HG02763 (cell line): ENCODE results near the gene CDCA7L.

Source experiments
- ATAC-seq: cut with Tn5 transposase; IDR thresholded peaks from one replicate; pipeline ENCODE4 v1.9.1; 2021; ENCODE audit warnings: mild to moderate bottlenecking, moderate library complexity; ENCODE audit not compliant: unreplicated experiment

The CDCA7L gene

DNA sequence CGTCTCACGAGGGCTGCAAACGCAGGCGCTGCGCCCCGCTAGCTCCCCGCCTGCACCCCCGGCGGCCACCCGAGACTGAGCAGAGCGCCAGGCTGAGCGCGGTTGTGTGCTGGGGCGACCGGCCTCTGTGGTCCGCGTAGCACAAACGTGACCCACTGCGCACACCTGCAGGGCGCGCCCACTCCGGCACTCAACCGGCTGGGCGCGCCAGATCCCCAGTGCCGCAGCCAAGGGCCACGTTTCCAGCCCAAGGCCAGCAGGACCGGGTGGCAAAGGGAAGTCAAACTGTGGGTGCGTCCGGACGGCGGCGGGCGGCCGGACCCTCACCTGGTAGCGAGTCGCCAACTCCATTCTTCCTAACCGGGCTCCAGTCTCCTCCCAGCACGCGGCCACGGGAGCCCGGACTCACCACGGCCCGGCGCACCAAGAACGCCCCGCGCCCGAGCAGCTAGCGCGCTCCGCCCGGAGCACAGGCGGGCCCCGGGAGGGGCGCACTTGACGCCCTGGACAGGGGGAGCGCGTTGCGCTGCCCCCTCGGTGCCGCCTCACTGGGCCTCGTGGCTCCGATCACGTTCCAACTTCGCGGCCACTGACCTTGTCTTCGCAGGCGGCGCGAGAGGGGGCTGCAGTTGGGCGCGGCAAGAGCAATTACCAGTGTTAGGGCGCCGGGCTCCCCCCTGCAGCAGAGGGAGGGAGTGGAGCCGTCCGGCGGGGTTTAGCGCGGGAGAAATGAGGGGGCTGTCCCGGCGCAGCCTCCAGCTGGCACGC is at the start of gene CDCA7L:
Gene CDCA7L (minus strand): TSS at position 446 of the 768 bp plus-strand sequence. CDS start 95 bp downstream, at position 351.
- ATAC-seq = peak; percentile 81

DNA sequence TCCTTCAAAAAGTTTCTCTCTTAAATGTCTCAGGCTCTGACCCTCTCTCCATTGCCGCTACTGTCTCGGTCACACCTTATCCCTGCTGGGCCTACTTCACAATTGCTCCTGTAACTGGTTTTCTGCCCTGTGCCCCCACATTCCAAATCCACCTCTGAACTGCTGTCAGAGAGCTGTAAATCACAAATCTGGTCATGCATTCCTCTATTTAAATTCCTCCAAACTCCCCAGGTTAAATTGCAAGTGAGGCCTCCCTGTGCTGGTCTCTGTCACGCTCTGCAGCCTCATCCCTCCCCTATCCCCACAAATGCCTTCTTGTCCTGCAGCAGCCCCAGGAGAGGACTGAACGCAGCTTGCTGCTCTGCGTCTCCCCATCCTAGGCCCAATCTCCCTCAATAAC is 40.4 kb upstream of the CDCA7L start:
- ATAC-seq = no peak

DNA sequence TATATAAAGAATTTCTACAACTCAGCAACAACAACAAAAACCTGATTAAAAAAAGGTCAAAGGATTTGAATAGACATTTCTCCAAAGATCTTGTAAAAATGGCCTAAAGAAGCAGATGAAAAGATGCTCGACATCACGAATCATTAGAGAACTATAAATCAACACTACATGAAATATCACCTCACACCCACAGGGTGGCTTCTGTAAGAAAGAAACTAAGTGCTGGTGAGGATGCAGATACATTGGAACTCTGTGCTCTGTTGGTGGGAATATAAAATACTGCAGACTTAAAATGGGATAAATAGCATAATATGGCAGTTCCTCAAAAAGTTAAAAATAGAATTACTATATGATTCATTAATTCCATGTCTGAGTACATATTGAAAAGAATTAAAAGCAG is 38.3 kb upstream of the CDCA7L start:
- no peak for ATAC-seq

- no peak for ATAC-seq
These were observed 37.4 kb upstream of the CDCA7L start for GRCh38 chr7:21983056-21983455.

- no peak for ATAC-seq
These were observed 35.8 kb upstream of the CDCA7L start for GRCh38 chr7:21981524-21981923.

DNA sequence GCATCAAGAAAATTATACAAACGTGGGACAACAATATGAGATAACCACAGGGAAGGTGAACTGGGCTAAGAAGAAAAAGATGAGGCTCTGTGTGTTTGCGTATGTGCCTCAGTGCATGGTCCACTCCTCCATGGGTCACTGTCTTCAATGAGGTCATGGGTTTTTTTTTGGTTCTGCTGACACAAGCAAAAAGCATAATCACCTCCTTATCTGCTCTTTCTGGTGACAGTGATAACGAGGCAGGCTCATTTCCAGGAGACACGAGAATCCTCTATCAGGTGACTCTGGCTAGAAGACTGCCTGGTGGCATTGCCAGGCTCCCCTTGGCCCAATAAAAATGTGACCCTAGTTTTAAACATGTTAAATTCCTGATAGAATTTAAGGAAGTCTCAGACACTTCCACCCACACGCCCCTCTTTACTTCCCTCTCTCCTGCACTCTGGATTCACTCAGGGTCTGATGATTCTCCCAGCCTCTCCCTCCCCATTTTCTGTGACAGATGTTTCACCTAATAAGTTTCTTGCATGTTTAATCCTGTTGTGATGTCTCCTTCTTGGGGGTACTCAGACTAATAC is 35.3 kb upstream of the CDCA7L start:
- no peak for ATAC-seq

DNA sequence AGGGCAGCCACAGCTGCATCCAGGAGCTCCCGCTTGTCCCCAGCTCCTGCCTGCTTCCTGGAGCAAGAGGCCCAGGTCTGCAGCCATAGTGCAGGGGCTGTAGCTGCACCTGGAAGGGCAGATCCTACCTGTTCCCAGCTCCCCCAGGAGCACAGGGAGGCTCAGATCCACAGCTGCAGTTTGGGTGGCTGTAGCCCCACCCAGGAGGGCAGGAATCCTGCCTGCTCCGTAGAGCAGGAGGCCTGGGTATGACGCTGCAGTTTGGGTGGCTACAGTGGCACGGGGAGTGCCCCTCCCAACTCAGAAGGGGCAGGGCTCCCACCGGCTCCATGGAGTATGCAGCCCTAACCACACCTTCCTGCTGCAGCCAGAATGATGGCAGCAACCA is 26.7 kb upstream of the CDCA7L start:
- no peak for ATAC-seq

DNA sequence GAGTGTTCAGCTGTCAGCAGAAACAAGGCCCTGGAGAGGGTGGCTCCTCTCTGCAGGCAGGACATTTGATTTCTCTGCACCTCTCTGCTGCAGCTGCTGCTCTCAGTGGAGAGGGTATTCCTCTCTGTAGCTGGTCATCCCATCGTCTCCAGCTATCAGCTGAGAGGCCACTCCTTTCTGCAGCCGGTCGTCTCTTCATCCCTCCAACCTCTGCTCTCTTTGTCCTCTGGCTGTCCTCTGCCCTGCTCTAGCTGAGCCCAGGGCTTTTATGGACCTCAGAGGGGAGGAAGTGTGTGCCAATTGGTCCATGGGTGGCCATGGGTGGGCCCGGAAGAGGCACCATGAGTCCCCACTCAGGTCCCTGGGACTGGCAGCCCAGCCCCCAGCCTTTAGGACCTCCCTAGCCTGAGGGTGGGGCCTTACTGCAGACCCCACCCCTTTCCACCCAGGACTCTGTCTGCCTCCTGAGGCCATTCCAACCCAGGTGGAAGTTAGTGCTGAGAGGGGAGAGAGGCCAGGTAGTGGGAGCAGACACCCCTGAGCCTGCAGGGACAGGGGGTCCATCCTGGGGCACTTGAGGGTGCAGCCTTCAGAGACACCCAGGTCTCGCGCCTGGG is 26.2 kb upstream of the CDCA7L start:
- no peak for ATAC-seq

DNA sequence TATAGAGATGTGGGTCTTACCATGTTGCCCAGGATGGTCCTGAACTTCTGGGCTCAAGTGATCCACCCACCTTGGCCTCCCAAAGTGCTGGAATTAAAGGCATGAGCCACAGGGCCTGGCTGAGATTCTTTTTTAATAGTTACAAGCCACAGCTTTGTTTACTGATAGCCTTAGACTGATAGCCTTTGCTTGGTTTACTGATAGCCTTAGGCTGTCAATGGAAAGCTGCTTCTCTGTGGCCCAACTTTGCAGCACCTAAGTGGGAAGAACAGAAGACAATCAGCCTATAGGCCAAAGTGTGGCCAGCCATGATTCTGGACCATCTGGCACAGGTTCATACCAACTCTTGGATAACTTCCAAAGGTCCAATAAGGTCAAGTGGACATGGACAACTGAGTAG is 24.1 kb upstream of the CDCA7L start:
- no peak for ATAC-seq

GRCh38 chr7:21967598-21968003 is 21.9 kb upstream of the CDCA7L start:
- no peak for ATAC-seq

GRCh38 chr7:21966271-21966670 is 20.6 kb upstream of the CDCA7L start:
- peak; percentile 76 for ATAC-seq

DNA sequence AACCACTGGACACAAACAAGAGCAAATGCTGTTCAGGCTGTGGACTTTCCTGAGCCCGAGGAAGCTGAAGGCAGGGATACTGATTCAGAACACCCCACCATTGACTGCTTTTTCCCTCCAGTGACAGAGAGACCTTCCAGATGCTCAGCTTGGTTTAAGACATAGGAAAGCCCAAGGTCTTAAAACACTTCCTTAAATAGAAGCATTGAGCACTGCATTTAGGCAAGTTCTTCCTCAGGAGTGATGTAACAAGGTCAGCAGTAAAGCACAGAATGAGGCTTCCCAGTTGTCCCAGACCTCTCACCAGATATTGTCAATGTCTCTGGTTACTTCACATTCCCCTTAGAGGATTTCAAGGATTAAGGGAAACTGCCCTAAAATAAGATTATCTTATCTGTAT is 19.6 kb upstream of the CDCA7L start:
- no peak for ATAC-seq

DNA sequence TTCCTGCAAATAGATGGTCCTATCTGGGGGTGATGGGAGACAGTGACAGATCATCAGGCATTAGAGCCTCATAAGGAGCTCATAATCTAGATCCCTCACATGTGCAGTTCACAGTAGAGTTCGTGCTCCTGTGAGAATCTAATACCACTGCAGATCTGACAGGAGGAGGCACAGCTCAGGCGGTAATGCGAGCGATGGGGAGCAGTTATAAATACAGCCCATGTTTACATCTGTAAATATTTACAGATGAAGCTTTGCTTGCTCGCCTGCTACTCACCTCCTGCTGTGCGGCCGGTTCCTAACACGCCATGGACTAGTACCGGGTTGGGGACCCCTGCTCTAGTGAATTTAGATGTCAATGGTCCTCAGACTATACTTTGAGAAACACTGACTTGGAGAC is 17.0 kb upstream of the CDCA7L start:
- no peak for ATAC-seq

DNA sequence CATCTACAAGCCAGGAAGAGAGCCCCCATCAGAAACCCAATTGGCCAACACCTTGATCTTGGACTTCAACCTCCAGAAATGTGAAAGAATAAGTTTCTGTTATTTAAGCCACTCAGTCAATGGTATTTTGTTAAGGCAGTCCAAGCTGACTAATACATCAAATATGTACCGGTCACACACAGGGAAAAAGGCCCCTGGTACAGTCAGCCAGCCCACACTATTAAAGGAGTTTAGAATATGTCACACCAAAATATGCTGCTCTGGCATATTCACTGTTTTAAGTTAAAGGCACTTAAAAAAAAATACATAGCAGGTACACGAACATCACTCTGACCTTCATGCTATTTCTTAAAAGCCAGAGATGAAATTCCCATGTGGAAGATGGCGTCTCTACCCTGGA is 15.2 kb upstream of the CDCA7L start:
- no peak for ATAC-seq

DNA sequence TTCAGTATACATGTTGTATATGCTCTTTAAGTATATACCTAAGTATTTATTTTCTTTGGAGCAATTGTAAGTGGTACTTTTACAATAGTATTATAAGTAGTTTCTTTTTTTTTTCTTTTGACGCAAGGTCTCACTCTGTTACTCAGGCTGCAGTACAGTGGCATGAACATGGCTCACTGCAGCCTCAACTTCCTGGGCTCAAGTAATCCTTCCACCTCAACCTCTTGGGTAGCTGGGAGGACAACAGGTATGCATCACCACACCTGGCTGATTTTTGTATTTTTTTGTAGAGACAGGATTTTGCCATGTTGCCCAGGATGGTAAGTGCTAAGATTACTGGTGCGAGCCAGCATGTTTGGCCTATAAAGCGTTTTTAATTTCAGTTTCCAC is 13.7 kb upstream of the CDCA7L start:
- ATAC-seq = no peak

DNA sequence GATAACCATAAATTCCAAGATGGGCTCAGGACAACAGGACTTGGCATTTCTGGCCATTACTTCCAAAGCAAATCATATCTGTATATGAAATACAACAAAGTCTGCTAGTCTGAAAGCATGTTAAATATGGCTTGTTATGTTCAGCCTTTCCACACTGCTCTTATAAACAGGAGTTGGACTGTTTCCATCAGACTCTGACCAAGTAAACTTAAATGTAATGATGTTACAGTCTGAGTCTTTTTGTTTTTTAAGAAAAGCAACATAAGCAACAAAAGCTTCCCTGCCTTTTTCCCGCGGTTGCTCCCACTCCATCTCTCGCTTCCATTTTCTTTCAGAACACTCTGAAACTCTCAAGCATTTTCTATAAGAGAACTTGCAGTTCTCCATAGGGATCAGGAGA is 8.1 kb upstream of the CDCA7L start:
- no peak for ATAC-seq

DNA sequence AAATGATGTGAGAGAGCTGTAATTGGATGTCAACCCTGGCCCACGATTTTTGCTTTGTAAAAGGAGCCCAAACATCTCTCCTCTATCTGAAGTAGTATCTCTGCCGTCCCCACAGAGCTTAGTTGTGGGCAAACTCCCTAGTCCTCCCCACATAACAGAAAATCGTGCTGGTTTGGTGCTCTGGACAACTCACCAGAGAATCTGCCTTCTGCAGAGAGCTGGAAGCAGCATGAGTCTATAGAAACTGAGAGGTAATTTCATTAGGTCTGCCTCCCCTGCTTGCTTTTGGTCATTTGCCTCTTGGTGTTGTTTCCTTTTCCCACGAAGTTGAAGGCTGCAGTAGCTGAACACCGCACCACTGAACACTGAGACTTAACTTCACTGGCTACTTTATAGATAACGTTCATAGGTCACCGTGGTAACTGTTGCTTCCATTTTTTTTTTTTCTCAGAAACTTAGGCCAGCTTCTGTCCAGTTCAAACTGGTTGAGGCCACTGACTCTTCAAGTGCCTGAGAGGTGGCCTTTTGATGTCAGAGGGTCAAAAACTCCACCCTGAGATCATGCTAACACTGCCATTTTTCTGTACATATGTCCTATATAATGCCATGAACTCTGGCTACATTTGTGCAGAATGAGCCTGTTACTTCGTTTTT is 3.3 kb upstream of the CDCA7L start:
- ATAC-seq = no peak

GRCh38 chr7:21948364-21948763 is 2.7 kb upstream of the CDCA7L start:
- no peak for ATAC-seq

DNA sequence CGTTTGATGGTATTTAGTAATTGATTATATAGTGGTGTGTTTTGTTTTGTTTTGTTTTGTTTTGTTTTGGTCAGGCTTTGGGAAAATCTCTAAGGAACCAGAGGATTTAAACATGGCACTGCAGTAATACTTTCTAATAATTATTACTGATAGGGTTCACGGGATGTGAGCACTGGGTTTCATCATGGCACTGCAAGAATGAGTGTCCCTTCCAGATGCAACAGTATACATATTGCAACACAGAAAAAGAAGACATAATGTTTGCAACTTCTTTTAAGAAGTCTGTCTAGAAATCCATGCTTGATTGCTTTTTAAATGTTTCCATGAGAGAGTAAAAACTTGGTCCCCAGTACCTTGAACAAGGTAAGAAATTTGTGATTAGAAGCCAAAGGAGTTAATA is 2.2 kb upstream of the CDCA7L start:
- ATAC-seq = no peak

DNA sequence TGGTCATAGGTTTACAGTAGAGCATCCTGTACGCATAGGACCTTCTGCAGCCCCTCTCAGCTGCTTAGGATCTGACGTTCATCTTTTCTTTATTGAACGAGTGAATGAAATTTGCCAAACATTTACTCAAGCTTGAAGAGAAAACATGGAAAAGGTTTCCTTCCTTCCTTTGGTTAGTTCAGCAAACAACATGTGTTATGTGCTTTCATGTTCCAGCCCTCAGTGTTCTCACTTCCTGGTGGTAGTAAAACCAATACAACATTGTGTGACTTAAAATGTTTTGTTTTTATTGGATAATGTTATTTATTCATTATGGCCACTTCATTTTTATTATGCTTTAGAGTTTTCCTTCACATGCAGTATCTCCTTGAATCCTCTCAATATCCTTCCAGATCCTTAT is 1.4 kb upstream of the CDCA7L start:
- no peak for ATAC-seq

DNA sequence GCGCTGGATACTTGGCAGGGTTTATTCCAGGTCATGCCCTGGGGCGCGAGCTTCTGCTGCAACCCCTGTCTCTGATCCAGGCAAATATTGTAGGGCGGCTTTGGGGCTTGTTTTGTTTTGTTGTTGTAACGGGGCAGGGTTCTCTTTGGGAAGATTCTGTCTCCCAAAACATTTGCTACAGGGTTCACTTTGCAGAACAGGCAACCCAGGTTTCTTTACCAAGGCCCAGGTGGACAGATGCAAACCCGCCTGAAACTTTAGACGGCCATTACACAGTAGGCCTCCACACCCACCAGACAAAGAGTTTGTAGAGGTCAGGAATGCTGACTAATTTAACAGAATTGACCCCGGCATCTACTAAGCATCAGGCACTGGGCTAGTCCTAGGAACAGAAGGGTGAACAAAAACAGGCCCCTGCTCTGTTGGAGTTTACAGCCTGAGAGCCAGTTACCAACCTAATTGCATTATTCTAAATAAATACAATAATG is 567 bp upstream of the CDCA7L start:
- ATAC-seq = no peak
